GM23338 (cell line): ENCODE results near the gene PXMP2. TPM values are rescaled to one million over a fixed set of nuclear protein-coding genes. Genes with fewer than 3 reads are reported as not detected.
A peak's percentile ranks its signal among the peaks of the same experiment; 100 is the strongest.
"Not testable (repeated sequence)": the region's sequence is repeated elsewhere in the genome, so short reads cannot be mapped to it uniquely, and the experiment has no call there.

Source experiments
- ATAC-seq: fragments of 200-7000 bp; cut with Tn5 transposase; 3 replicates; pipeline ENCODE4 v1.9.1; 2020
- DNase-seq: peaks from one replicate; pipeline ENCODE4 v3.0.0-alpha.2; 2015; ENCODE audit warnings: low spot score
- H2AFZ ChIP-seq: fragments of 200-600 bp; sonication (generic); 2 replicates; pipeline ENCODE4 v1.8.0; 2016; ENCODE audit warnings: antibody characterized with exemption, mild to moderate bottlenecking, moderate library complexity
- H3F3A ChIP-seq: fragments of 200-600 bp; sonication (generic); replicated peaks from 2 replicates; pipeline ENCODE4 v1.8.0; 2017; ENCODE audit warnings: antibody characterized with exemption, mixed run types, low read depth
- H3K27ac ChIP-seq: fragments of 200-600 bp; sonication (generic); 2 replicates; pipeline ENCODE4 v1.6.1; 2016; ENCODE audit warnings: low read depth
- H3K27me3 ChIP-seq: fragments of 200-600 bp; sonication (generic); 2 replicates; pipeline ENCODE4 v1.8.0; 2016; ENCODE audit warnings: mild to moderate bottlenecking, mixed run types, moderate library complexity; ENCODE audit not compliant: insufficient read depth
- H3K36me3 ChIP-seq: fragments of 200-600 bp; sonication (generic); 2 replicates; pipeline ENCODE4 v1.8.0; 2016; ENCODE audit warnings: mild to moderate bottlenecking; ENCODE audit not compliant: insufficient read depth
- H3K4me1 ChIP-seq: fragments of 200-600 bp; sonication (generic); 2 replicates; pipeline ENCODE4 v1.8.0; 2016; ENCODE audit warnings: mild to moderate bottlenecking, moderate library complexity; ENCODE audit not compliant: insufficient read depth
- H3K4me2 ChIP-seq: fragments of 200-600 bp; sonication (generic); 2 replicates; pipeline ENCODE4 v1.7.1; 2017; ENCODE audit warnings: mixed run types
- H3K4me3 ChIP-seq: fragments of 200-600 bp; sonication (generic); 2 replicates; pipeline ENCODE4 v1.6.1; 2016; ENCODE audit warnings: mixed run types
- H3K79me2 ChIP-seq: fragments of 200-600 bp; sonication (generic); replicated peaks from 2 replicates; pipeline ENCODE4 v1.8.0; 2017; ENCODE audit warnings: mild to moderate bottlenecking; ENCODE audit not compliant: insufficient read depth
- H3K9me2 ChIP-seq: fragments of 200-600 bp; sonication (generic); 2 replicates; pipeline ENCODE4 v1.8.0; 2017; ENCODE audit not compliant: insufficient read depth
- H4K20me1 ChIP-seq: fragments of 200-600 bp; sonication (generic); replicated peaks from 2 replicates; pipeline ENCODE4 v1.8.0; 2017; ENCODE audit warnings: mild to moderate bottlenecking; ENCODE audit not compliant: insufficient read depth
- H3K27ac Mint-ChIP-seq: 2 replicates; pipeline ENCODE4 v1.8.0; 2020; ENCODE audit warnings: inconsistent platforms, mild to moderate bottlenecking, moderate library complexity, mixed read lengths
- H3K27me3 Mint-ChIP-seq: 3 replicates; pipeline ENCODE4 v1.8.0; 2022; ENCODE audit warnings: low read depth, mild to moderate bottlenecking, moderate library complexity, mixed read lengths, inconsistent platforms; ENCODE audit not compliant: insufficient read depth, poor library complexity
- H3K36me3 Mint-ChIP-seq: 3 replicates; pipeline ENCODE4 v1.8.0; 2021; ENCODE audit warnings: low read depth, mild to moderate bottlenecking, inconsistent platforms, moderate library complexity, mixed read lengths
- H3K4me1 Mint-ChIP-seq: 3 replicates; pipeline ENCODE4 v1.8.0; 2020; ENCODE audit warnings: mild to moderate bottlenecking, inconsistent platforms, mixed read lengths
- H3K4me3 Mint-ChIP-seq: 3 replicates; pipeline ENCODE4 v1.8.0; 2021; ENCODE audit warnings: moderate library complexity, mild to moderate bottlenecking, inconsistent platforms, mixed read lengths
- H3K9me3 Mint-ChIP-seq: 3 replicates; pipeline ENCODE4 v1.8.0; 2020; ENCODE audit warnings: moderate library complexity, mild to moderate bottlenecking, inconsistent platforms, mixed read lengths
- CREB1 ChIP-seq: fragments of 250-450 bp; sonication (Bioruptor Pico); IDR thresholded peaks from 2 replicates; pipeline ENCODE4 v1.5.0; 2020; ENCODE audit warnings: low read depth, mild to moderate bottlenecking, moderate library complexity
- CTCF ChIP-seq, 2 experiments: fragments of 200-600 bp in 1 of 2; sonication (generic) in 1 of 2; conservative IDR thresholded peaks; 2 replicates each; pipeline versions ENCODE4 v1.5.1 to v1.6.1; 2016 to 2017; ENCODE audit warnings: antibody characterized with exemption in 2 of 2, low read depth in 2 of 2, mild to moderate bottlenecking in 2 of 2, moderate library complexity in 1 of 2
- ETS1 ChIP-seq: IDR thresholded peaks from 2 replicates; pipeline ENCODE4 v1.6.1; 2016; ENCODE audit warnings: antibody characterized with exemption
- EZH2phosphoT487 ChIP-seq: fragments of 200-600 bp; sonication (generic); IDR thresholded peaks from one replicate; pipeline ENCODE4 v1.8.1; 2018; ENCODE audit warnings: antibody characterized with exemption; ENCODE audit not compliant: unreplicated experiment
- ZNF331 ChIP-seq: fragments of 250-450 bp; sonication (Bioruptor Pico); IDR thresholded peaks from 2 replicates; pipeline ENCODE4 v1.5.0; 2020; ENCODE audit warnings: low read depth, mild to moderate bottlenecking, moderate library complexity
- polyA plus RNA-seq: library from polyadenylated mRNA; unstranded; fragments of >200 nt; fragmentation: Nextera tagmentation; extraction: Ambion mirVana; gene quantifications from 2 replicates; pipeline ENCODE4 v1.2.1, GENCODE V29; 2016
- total RNA-seq: library from RNA; depleted of rRNA; stranded (reverse); fragments of >200 nt; shearing (Covaris generic); gene quantifications from 2 replicates; pipeline ENCODE4 v1.2.3, GENCODE V29; 2014

The PXMP2 gene
- total and polyA plus RNA-seq, 2 experiments from 2014 or later = 17.3 to 19.7 TPM

- Histone ChIP-seq H3K79me2 (peaks cover 31% of the 10 kb centered on the region), H3K36me3 (peaks cover 46% of the 10 kb centered on the region), H3K27ac (no peak overlapping the region)
Measured at GRCh38 chr12:132747395-132747794, 60.0 kb downstream of the PXMP2 start.

GRCh38 chr12:132747896-132748295 is 60.5 kb downstream of the PXMP2 start:
- Histone ChIP-seq H3F3A (no peaks in the 10 kb centered on the region), H3K4me1 (no peaks in the 10 kb centered on the region), H3K36me3 (peaks cover 48% of the 10 kb centered on the region), H3K27ac (no peak overlapping the region), H2AFZ (no peak overlapping the region), H4K20me1 (peaks cover 22% of the 10 kb centered on the region), H3K4me3 (no peak overlapping the region), H3K27me3 (no peaks in the 10 kb centered on the region), H3K9me2 (no peaks in the 10 kb centered on the region), H3K79me2 (peaks cover 34% of the 10 kb centered on the region), H3K4me2 (no peak overlapping the region)
- no peak for ATAC-seq
- DNase-seq = no peak
- Mint-ChIP-seq H3K4me3 (no peak overlapping the region), H3K9me3 (no peaks in the 10 kb centered on the region), H3K36me3 (peaks cover 91% of the 10 kb centered on the region), H3K4me1 (no peaks in the 10 kb centered on the region), H3K27ac (no peak overlapping the region), H3K27me3 (peaks cover 9% of the 10 kb centered on the region)
- no peak for TF ChIP-seq CTCF (conservative IDR thresholded peaks at IDR 0.05; ENCODE audit: low read depth in 2 of 2)
- TF ChIP-seq EZH2phosphoT487 = peak; percentile 28

More at GRCh38 chr12:132747395-132747794, 60.0 kb downstream of the PXMP2 start:
- H3K36me3 Mint-ChIP-seq = peaks cover 91% of the 10 kb centered on the region
- Histone ChIP-seq H3K4me2 (no peak overlapping the region), H3K4me3 (no peak overlapping the region), H3K27me3 (no peaks in the 10 kb centered on the region), H2AFZ (no peak overlapping the region), H3K4me1 (no peaks in the 10 kb centered on the region), H3K9me2 (no peaks in the 10 kb centered on the region), H4K20me1 (peaks cover 21% of the 10 kb centered on the region), H3F3A (no peaks in the 10 kb centered on the region)
- DNase-seq (no peak), ATAC-seq (no peak)
- no peak overlapping the region for H3K4me3 Mint-ChIP-seq
- H3K27me3 Mint-ChIP-seq = peaks cover 9% of the 10 kb centered on the region
- TF ChIP-seq CREB1 (CRISPR knock-in tag) (no peak), ZNF331 (no peak)
- no peaks in the 10 kb centered on the region for H3K9me3 Mint-ChIP-seq
- no peaks in the 10 kb centered on the region for H3K4me1 Mint-ChIP-seq
- H3K27ac Mint-ChIP-seq = no peak overlapping the region

- no peaks in the 10 kb centered on the region for H3K9me3 Mint-ChIP-seq
- ATAC-seq = peak; percentile 28; the same call in 2 of the 3 replicates
- H3K4me2 ChIP-seq = no peak overlapping the region
- no peaks in the 10 kb centered on the region for H3K4me1 Mint-ChIP-seq
- no peak overlapping the region for H2AFZ ChIP-seq
- H3K27me3 ChIP-seq = no peaks in the 10 kb centered on the region
- H3K4me3 Mint-ChIP-seq = no peak overlapping the region
- H3K36me3 ChIP-seq = peaks cover 46% of the 10 kb centered on the region
- H3K79me2 ChIP-seq = peaks cover 34% of the 10 kb centered on the region
- DNase-seq = peak; percentile 16
- TF ChIP-seq CTCF (conservative IDR thresholded peaks at IDR 0.05; ENCODE audit: low read depth in 2 of 2) (peak in 1 of 2 experiments; percentile 17; a peak in 1 of 4 replicates), ETS1 (no peak)
- no peak overlapping the region for H3K27ac Mint-ChIP-seq
- no peaks in the 10 kb centered on the region for H3F3A ChIP-seq
- H3K4me1 ChIP-seq = no peaks in the 10 kb centered on the region
- H4K20me1 ChIP-seq = peaks cover 21% of the 10 kb centered on the region
- H3K27ac ChIP-seq = no peak overlapping the region
- peaks cover 9% of the 10 kb centered on the region for H3K27me3 Mint-ChIP-seq
- no peaks in the 10 kb centered on the region for H3K9me2 ChIP-seq
- H3K36me3 Mint-ChIP-seq = peaks cover 91% of the 10 kb centered on the region
- H3K4me3 ChIP-seq = no peak overlapping the region
Measured at GRCh38 chr12:132748319-132748718, 60.9 kb downstream of the PXMP2 start.

GRCh38 chr12:132753670-132754069 is 66.3 kb downstream of the PXMP2 start:
- H3F3A ChIP-seq, H3K4me2 ChIP-seq, H3K27ac Mint-ChIP-seq, H3K4me3 ChIP-seq, DNase-seq, H2AFZ ChIP-seq, H3K4me1 ChIP-seq, H3K27me3 ChIP-seq, H3K9me2 ChIP-seq, H3K27ac ChIP-seq, H3K9me3 Mint-ChIP-seq, H3K27me3 Mint-ChIP-seq, H3K4me1 Mint-ChIP-seq, ATAC-seq, H3K4me3 Mint-ChIP-seq: not testable (repeated sequence)
- H3K79me2 ChIP-seq = peaks cover 68% of the 10 kb centered on the region
- peaks cover 73% of the 10 kb centered on the region for H3K36me3 Mint-ChIP-seq
- peaks cover 42% of the 10 kb centered on the region for H4K20me1 ChIP-seq
- peaks cover 35% of the 10 kb centered on the region for H3K36me3 ChIP-seq
